NCI-H748 treated with DMSO at 0.1 percent for 48 hours (cell line): ENCODE data around the gene IFNL1.
A peak's percentile ranks its signal among the peaks of the same experiment; 100 is the strongest.
"Not testable (repeated sequence)": the region's sequence is repeated elsewhere in the genome, so short reads cannot be mapped to it uniquely, and the experiment has no call there.

Experiments
- DNase-seq: peaks from one replicate; lab custom pipeline; 2025; lab: John Stamatoyannopoulos, UW

IFNL1 gene

GRCh38 chr19:39308531-39309304, 12.5 kb downstream of the IFNL1 start:
- DNase-seq = no peak

GRCh38 chr19:39309305-39309670, 13.1 kb downstream of the IFNL1 start:
- DNase-seq = not testable (repeated sequence)

GRCh38 chr19:39310558-39311311, 14.5 kb downstream of the IFNL1 start:
- DNase-seq = no peak

- no peak for DNase-seq
Measured at GRCh38 chr19:39314016-39314728, 18.0 kb downstream of the IFNL1 start.

- DNase-seq = no peak
Measured at GRCh38 chr19:39315933-39316332, 19.7 kb downstream of the IFNL1 start.

GRCh38 chr19:39316627-39317321, 20.6 kb downstream of the IFNL1 start:
- DNase-seq = no peak

- DNase-seq = no peak
Measured at GRCh38 chr19:39317476-39317875, 21.3 kb downstream of the IFNL1 start.

GRCh38 chr19:39318071-39318470, 21.9 kb downstream of the IFNL1 start:
- no peak for DNase-seq

- DNase-seq = no peak
Measured at GRCh38 chr19:39318690-39319089, 22.5 kb downstream of the IFNL1 start.

- no peak for DNase-seq
Measured at GRCh38 chr19:39319098-39319891, 23.1 kb downstream of the IFNL1 start.

- no peak for DNase-seq
Measured at GRCh38 chr19:39319892-39320248, 23.7 kb downstream of the IFNL1 start.

GRCh38 chr19:39321117-39321831, 25.1 kb downstream of the IFNL1 start:
- DNase-seq = no peak

GRCh38 chr19:39321832-39322176, 25.6 kb downstream of the IFNL1 start:
- DNase-seq = no peak

- DNase-seq = no peak
Measured at GRCh38 chr19:39324242-39324842, 28.1 kb downstream of the IFNL1 start.

- DNase-seq = no peak
Measured at GRCh38 chr19:39325778-39326665, 29.8 kb downstream of the IFNL1 start.

GRCh38 chr19:39327363-39328045, 31.3 kb downstream of the IFNL1 start:
- DNase-seq = no peak

GRCh38 chr19:39328046-39328705, 32.0 kb downstream of the IFNL1 start:
- peak; percentile 42 for DNase-seq

GRCh38 chr19:39329948-39330347, 33.7 kb downstream of the IFNL1 start:
- DNase-seq = no peak
